HG03039 (cell line): ENCODE results near the gene NTNG1.
"Not testable (repeated sequence)": the region's sequence is repeated elsewhere in the genome, so short reads cannot be mapped to it uniquely, and the experiment has no call there.

Source experiments
- ATAC-seq: cut with Tn5 transposase; IDR thresholded peaks from one replicate; pipeline ENCODE4 v1.9.1; 2021; ENCODE audit warnings: mild to moderate bottlenecking, moderate library complexity; ENCODE audit not compliant: unreplicated experiment

Gene NTNG1

GRCh38 chr1:107142140-107142542 is 1.3 kb downstream of the NTNG1 start:
- ATAC-seq: no peak

GRCh38 chr1:107142666-107143065 is 1.8 kb downstream of the NTNG1 start:
- no peak for ATAC-seq

- ATAC-seq: no peak
These were observed 4.8 kb downstream of the NTNG1 start for GRCh38 chr1:107145637-107146036.

GRCh38 chr1:107147843-107148242 is 7.0 kb downstream of the NTNG1 start:
- ATAC-seq: no peak

GRCh38 chr1:107149946-107150345 is 9.1 kb downstream of the NTNG1 start:
- no peak for ATAC-seq

GRCh38 chr1:107151295-107151694 is 10.5 kb downstream of the NTNG1 start:
- no peak for ATAC-seq

GRCh38 chr1:107152395-107152794 is 11.6 kb downstream of the NTNG1 start:
- ATAC-seq: no peak

- no peak for ATAC-seq
These were observed 12.2 kb downstream of the NTNG1 start for GRCh38 chr1:107153014-107153413.

GRCh38 chr1:107158496-107158895 is 17.7 kb downstream of the NTNG1 start:
- no peak for ATAC-seq

- ATAC-seq: no peak
These were observed 18.2 kb downstream of the NTNG1 start for GRCh38 chr1:107158991-107159390.

GRCh38 chr1:107162745-107163144 is 21.9 kb downstream of the NTNG1 start:
- ATAC-seq: no peak

GRCh38 chr1:107164901-107165300 is 24.1 kb downstream of the NTNG1 start:
- ATAC-seq: not testable (repeated sequence)

GRCh38 chr1:107169615-107170014 is 28.8 kb downstream of the NTNG1 start:
- no peak for ATAC-seq

GRCh38 chr1:107171333-107171732 is 30.5 kb downstream of the NTNG1 start:
- no peak for ATAC-seq

GRCh38 chr1:107172450-107173170 is 31.8 kb downstream of the NTNG1 start:
- no peak for ATAC-seq

- ATAC-seq: no peak
These were observed 34.5 kb downstream of the NTNG1 start for GRCh38 chr1:107175102-107175909.

- no peak for ATAC-seq
These were observed 40.6 kb downstream of the NTNG1 start for GRCh38 chr1:107181253-107181969.

- no peak for ATAC-seq
These were observed 42.2 kb downstream of the NTNG1 start for GRCh38 chr1:107183011-107183410.

- no peak for ATAC-seq
These were observed 44.0 kb downstream of the NTNG1 start for GRCh38 chr1:107184888-107185287.

- no peak for ATAC-seq
These were observed 46.6 kb downstream of the NTNG1 start for GRCh38 chr1:107187399-107187798.

- no peak for ATAC-seq
These were observed 47.3 kb downstream of the NTNG1 start for GRCh38 chr1:107188160-107188559.

GRCh38 chr1:107194380-107194779 is 53.5 kb downstream of the NTNG1 start:
- ATAC-seq: no peak
